GM12878 (cell line): ENCODE data around the gene OIT3. TPM values are rescaled to one million over a fixed set of nuclear protein-coding genes. Genes with fewer than 3 reads are reported as not detected.

Experiments used
- ATAC-seq: fragments of 200-7000 bp; cut with Tn5 transposase; 3 replicates; pipeline ENCODE4 v1.9.1; 2020; ENCODE audit warnings: mild to moderate bottlenecking, moderate library complexity
- BruUV-seq: library from RNA; stranded (reverse); fragments of 400-500 nt; replicated peaks from 2 replicates; lab custom pipeline; 2021; lab: Mats Ljungman, UMichigan
- CTCF ChIA-PET: fragments of 300-600 bp; sonication (Branson Sonifier 250); formaldehyde crosslinking; extraction: SDS; loops from one replicate; lab custom pipeline; 2021; ENCODE audit warnings: inconsistent platforms; lab: Yijun Ruan, JAX
- POLR2A ChIA-PET: fragments of 350-600 bp; formaldehyde crosslinking; extraction: SDS; loops from one replicate; lab custom pipeline; 2021; ENCODE audit warnings: inconsistent platforms; lab: Charles Lee
- RAD21 ChIA-PET: fragments of 300-600 bp; sonication (Branson Sonifier 250); formaldehyde crosslinking; loops from one replicate; lab custom pipeline; 2023; ENCODE audit warnings: antibody characterized with exemption; ENCODE audit not compliant: unreplicated experiment; lab: Charles Lee
- SMC1A ChIA-PET: fragments of 300-600 bp; sonication (Branson Sonifier 250); formaldehyde crosslinking; loops from one replicate; lab custom pipeline; 2023; ENCODE audit not compliant: unreplicated experiment, uncharacterized antibody; lab: Charles Lee
- DNase-seq: peaks from one replicate; pipeline ENCODE4 v3.0.0-alpha.2; 2011; ENCODE audit warnings: low read depth, low spot score
- FAIRE-seq: peaks from 3 replicates; lab custom pipeline; 2011; peaks lifted over from hg19 to GRCh38; lab: Jason Lieb, UNC
- H2AFZ ChIP-seq: 2 replicates; pipeline ENCODE4 v1.6.0; 2011; ENCODE audit warnings: low read depth, low read length, control low read depth; ENCODE audit not compliant: control insufficient read depth
- H3K27ac ChIP-seq: 2 replicates; pipeline ENCODE4 v1.5.1; 2011; ENCODE audit warnings: control low read depth; ENCODE audit not compliant: control insufficient read depth, insufficient read depth
- H3K27me3 ChIP-seq, 2 experiments: replicated peaks in 1 of 2; 2 replicates each; pipeline versions ENCODE4 v1.6.0 to v1.6.1; 2011; ENCODE audit warnings: low read length in 1 of 2; ENCODE audit not compliant: control insufficient read depth in 2 of 2, insufficient read depth in 2 of 2
- H3K36me3 ChIP-seq, 2 experiments: 2 replicates each; pipeline ENCODE4 v1.5.1; 2011; ENCODE audit warnings: low read length in 1 of 2; ENCODE audit not compliant: control insufficient read depth in 2 of 2, insufficient read depth in 2 of 2
- H3K4me1 ChIP-seq: 2 replicates; pipeline ENCODE4 v1.6.1; 2011; ENCODE audit warnings: mild to moderate bottlenecking, low read length, moderate library complexity, mixed read lengths; ENCODE audit not compliant: control insufficient read depth, insufficient read depth
- H3K4me2 ChIP-seq: 2 replicates; pipeline ENCODE4 v1.6.0; 2011; ENCODE audit warnings: control low read depth; ENCODE audit not compliant: control insufficient read depth, insufficient read depth
- H3K4me3 ChIP-seq: fragments of 200-600 bp; sonication (generic); 2 replicates; pipeline ENCODE4 v1.5.1; 2016
- H3K79me2 ChIP-seq: 2 replicates; pipeline ENCODE4 v1.6.0; 2011; ENCODE audit warnings: low read length; ENCODE audit not compliant: control insufficient read depth, insufficient read depth
- H3K9ac ChIP-seq: 2 replicates; pipeline ENCODE4 v1.8.0; 2011; ENCODE audit warnings: low read length, control low read depth, mixed read lengths; ENCODE audit not compliant: control insufficient read depth, insufficient read depth
- H3K9me3 ChIP-seq: replicated peaks from 3 replicates; pipeline ENCODE4 v1.5.1; 2011; ENCODE audit warnings: mild to moderate bottlenecking, low read length; ENCODE audit not compliant: control insufficient read depth, insufficient read depth
- H4K20me1 ChIP-seq: 2 replicates; pipeline ENCODE4 v1.6.0; 2011; ENCODE audit not compliant: control insufficient read depth, insufficient read depth
- POLR2AphosphoS5 ChIP-seq: IDR thresholded peaks from 2 replicates; pipeline ENCODE4 v1.6.1; 2011; ENCODE audit warnings: mild to moderate bottlenecking, low read length, inconsistent platforms
- POU2F2 ChIP-seq: IDR thresholded peaks from 3 replicates; pipeline ENCODE4 v1.6.1; 2011; ENCODE audit warnings: low read depth, mild to moderate bottlenecking, low read length, borderline replicate concordance
- RBBP5 ChIP-seq: fragments of 200-600 bp; sonication (generic); conservative IDR thresholded peaks from 2 replicates; pipeline ENCODE4 v1.6.1; 2016
- TARDBP ChIP-seq: IDR thresholded peaks from 2 replicates; pipeline ENCODE4 v1.6.1; 2016; ENCODE audit warnings: borderline replicate concordance
- WGBS: methylation state at CpG from one replicate; pipeline ENCODE4 v1.1.6; 2016; ENCODE audit warnings: low lambda C conversion rate; ENCODE audit not compliant: insufficient replicate concordance, insufficient coverage; ENCODE audit errors: missing lambda C conversion rate; 5-methylcytosine and 5-hydroxymethylcytosine counted together
- in situ Hi-C: fragments of 300-500 bp; cut with MboI; formaldehyde crosslinking; loops from 9 replicates; pipeline ENCODE4 v1.14.3; 2018; ENCODE audit warnings: mixed read lengths
- intact Hi-C: fragments of 100-400 bp; cut with micrococcal nuclease; formaldehyde crosslinking; loops from one replicate; pipeline ENCODE4 v1.14.2; 2022; ENCODE audit not compliant: unreplicated experiment
- polyA plus RNA-seq, 11 experiments: library from polyadenylated mRNA; depleted of rRNA in 4 of 11; unstranded in 6 of 11; stranded (reverse) in 5 of 11; fragments of >200 nt; fragmentation: Nextera tagmentation in 4 of 11; fragmentation: Illumina TruSeq in 1 of 11; extraction: Ambion mirVana in 4 of 11; extraction: Trizol in 1 of 11; gene quantifications; 1 replicate in 1 of 11; 2 replicates in 10 of 11; pipeline versions ENCODE4 v1.2.1 to v1.2.3, GENCODE V29; 2011 to 2016; ENCODE audit warnings: inconsistent platforms in 2 of 11, missing spikeins in 2 of 11, low read depth in 1 of 11
- total RNA-seq, 4 experiments: library from RNA; depleted of rRNA in 3 of 4; stranded (reverse); fragments of >200 nt in 3 of 4; fragmentation: Illumina TruSeq in 1 of 4; extraction: Trizol in 1 of 4; gene quantifications; 2 replicates each; pipeline versions ENCODE4 v1.2.1 to v1.2.3, GENCODE V29; 2013 to 2021

OIT3 gene
- total and polyA plus RNA-seq, 10 of the 15 experiments (the other 5 are each of a cell fraction or from before 2014, with no cell fraction given): not detected

DNA sequence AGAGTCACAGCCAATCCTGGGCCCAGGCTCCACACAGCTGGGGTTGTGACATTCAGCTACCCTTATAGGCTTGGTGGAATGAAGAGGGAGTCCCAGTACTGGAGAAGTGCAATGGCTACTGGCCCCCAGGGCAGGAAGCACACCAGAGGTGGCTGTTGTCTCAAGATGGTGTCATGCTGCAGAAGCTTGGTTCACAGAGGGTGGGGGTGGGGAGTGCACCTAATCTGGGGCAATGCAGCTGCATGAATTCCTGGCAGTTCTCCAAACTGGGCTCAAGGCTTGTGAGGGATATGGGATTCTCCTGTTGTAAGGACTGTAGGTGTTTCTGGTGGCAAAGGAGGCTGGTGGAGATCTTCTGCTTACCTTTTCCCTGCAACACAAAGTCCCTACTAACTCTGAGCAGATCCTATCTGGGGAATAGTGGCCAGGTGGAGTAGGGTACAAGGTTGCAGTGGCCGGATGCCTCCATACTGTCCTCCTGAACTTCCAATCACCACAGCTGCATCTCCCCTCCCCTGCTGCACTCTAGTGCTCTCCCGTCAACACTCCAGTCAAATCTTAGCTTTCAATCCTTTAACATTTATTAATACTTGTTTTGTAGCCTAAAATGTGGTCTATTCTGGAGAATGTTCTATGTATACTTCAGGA is 88.5 kb downstream of the OIT3 start:
- no peaks in the 10 kb centered on the region for H4K20me1 ChIP-seq
- no peak overlapping the region for H2AFZ ChIP-seq
- intact Hi-C loops: no loop called here
- no peaks in the 10 kb centered on the region; the same call in none of the 3 replicates for H3K9me3 ChIP-seq
- no peak overlapping the region for H3K4me2 ChIP-seq
- no TSS peak for BruUV-seq
- ATAC-seq: peak; percentile 41
- 93% methylated on average over 2 of the region's 2 CpGs for WGBS
- no peaks in the 10 kb centered on the region for H3K79me2 ChIP-seq
- no peak overlapping the region for H3K4me3 ChIP-seq
- H3K9ac ChIP-seq: no peak overlapping the region
- TF ChIP-seq RBBP5 (no peak), TARDBP (no peak), POU2F2 (0 out of 3 replicates have a peak, but pooled peaks have one; percentile 9), POLR2AphosphoS5 (peak; percentile 35; the same call in 1 of the 2 replicates)
- ChIA-PET CTCF (interaction anchor here (0.6 kb wide), 1 partner anchor 80 kb away, joined by 3 read pairs; no protein-coding TSS in a partner anchor), RAD21 (interaction anchor here (0.7 kb wide), 1 partner anchor 371 kb away, joined by 3 read pairs; no protein-coding TSS in a partner anchor), POLR2A (no interaction called here), SMC1A (interaction anchor here (1.2 kb wide), 1 partner anchor 8 kb away, joined by 3 read pairs; no protein-coding TSS in a partner anchor)
- no peak for FAIRE-seq
- no peak for DNase-seq
- H3K4me1 ChIP-seq: no peaks in the 10 kb centered on the region
- H3K27ac ChIP-seq: no peak overlapping the region
- in situ Hi-C loops: no loop called here
- no peaks in the 10 kb centered on the region for H3K27me3 ChIP-seq
- no peaks in the 10 kb centered on the region for H3K36me3 ChIP-seq

Other genes with a start within 250 kb of the OIT3 start
- gene MCU, start 201.6 kb upstream of the OIT3 start, total RNA-seq (2014; rRNA removed): 17.7 and 18.7 TPM in 2 replicates
- 14.8 and 16.5 TPM in 2 replicates for gene MCU, start 201.6 kb upstream of the OIT3 start, total RNA-seq (2014; rRNA removed; fragmentation: Illumina TruSeq; extraction: Trizol)
- gene MCU, start 201.6 kb upstream of the OIT3 start, total RNA-seq (2021): 17.3 and 18.2 TPM in 2 replicates
- 42.2 and 49.1 TPM in 2 replicates for gene MCU, start 201.6 kb upstream of the OIT3 start, polyA plus RNA-seq (2011; rRNA removed)
- gene MCU, start 201.6 kb upstream of the OIT3 start, polyA plus RNA-seq (2014; fragmentation: Illumina TruSeq; extraction: Trizol): 22.4 and 25.9 TPM in 2 replicates
- gene MCU, start 201.6 kb upstream of the OIT3 start, polyA plus RNA-seq (2014; fragmentation: Nextera tagmentation; extraction: Ambion mirVana): 1 to 10 TPM; 5.1 to 7.6 TPM
- gene MCU, start 201.6 kb upstream of the OIT3 start, polyA plus RNA-seq (2014; rRNA removed): 13.8 and 16.0 TPM in 2 replicates
- 10 to 100 TPM; 20.5 to 24.7 TPM for gene MCU, start 201.6 kb upstream of the OIT3 start, polyA plus RNA-seq (2016; fragmentation: Nextera tagmentation; extraction: Ambion mirVana)
- not detected in 2 replicates for gene PLA2G12B, start 61.1 kb downstream of the OIT3 start, total RNA-seq (2014; rRNA removed)
- not detected in 2 replicates for gene PLA2G12B, start 61.1 kb downstream of the OIT3 start, total RNA-seq (2014; rRNA removed; fragmentation: Illumina TruSeq; extraction: Trizol)
- gene PLA2G12B, start 61.1 kb downstream of the OIT3 start, total RNA-seq (2021): not detected in 2 replicates
- gene PLA2G12B, start 61.1 kb downstream of the OIT3 start, polyA plus RNA-seq (2011; rRNA removed): 0.17 TPM in 1 of 2 replicates, not detected in the other
- not detected in 2 replicates for gene PLA2G12B, start 61.1 kb downstream of the OIT3 start, polyA plus RNA-seq (2014; fragmentation: Illumina TruSeq; extraction: Trizol)
- gene PLA2G12B, start 61.1 kb downstream of the OIT3 start, polyA plus RNA-seq (2014; fragmentation: Nextera tagmentation; extraction: Ambion mirVana): not detected
- not detected in 2 replicates for gene PLA2G12B, start 61.1 kb downstream of the OIT3 start, polyA plus RNA-seq (2014; rRNA removed)
- not detected for gene PLA2G12B, start 61.1 kb downstream of the OIT3 start, polyA plus RNA-seq (2016; fragmentation: Nextera tagmentation; extraction: Ambion mirVana)
- 24.9 and 35.0 TPM in 2 replicates for gene P4HA1, start 203.1 kb downstream of the OIT3 start, total RNA-seq (2014; rRNA removed)
- 37.0 and 37.7 TPM in 2 replicates for gene P4HA1, start 203.1 kb downstream of the OIT3 start, total RNA-seq (2014; rRNA removed; fragmentation: Illumina TruSeq; extraction: Trizol)
- gene P4HA1, start 203.1 kb downstream of the OIT3 start, total RNA-seq (2021): 22.4 and 26.5 TPM in 2 replicates
- 160 and 283 TPM in 2 replicates for gene P4HA1, start 203.1 kb downstream of the OIT3 start, polyA plus RNA-seq (2011; rRNA removed)
- gene P4HA1, start 203.1 kb downstream of the OIT3 start, polyA plus RNA-seq (2014; fragmentation: Illumina TruSeq; extraction: Trizol): 23.3 and 28.2 TPM in 2 replicates
- gene P4HA1, start 203.1 kb downstream of the OIT3 start, polyA plus RNA-seq (2014; fragmentation: Nextera tagmentation; extraction: Ambion mirVana): 10 to 100 TPM; 15.0 to 17.6 TPM
- gene P4HA1, start 203.1 kb downstream of the OIT3 start, polyA plus RNA-seq (2014; rRNA removed): 13.5 and 16.0 TPM in 2 replicates
- gene P4HA1, start 203.1 kb downstream of the OIT3 start, polyA plus RNA-seq (2016; fragmentation: Nextera tagmentation; extraction: Ambion mirVana): 10 to 100 TPM; 31.4 to 37.4 TPM
- gene NUDT13, start 216.7 kb downstream of the OIT3 start, total RNA-seq (2014; rRNA removed): 1.0 and 1.5 TPM in 2 replicates
- 1.4 and 1.9 TPM in 2 replicates for gene NUDT13, start 216.7 kb downstream of the OIT3 start, total RNA-seq (2014; rRNA removed; fragmentation: Illumina TruSeq; extraction: Trizol)
- 0.72 and 0.88 TPM in 2 replicates for gene NUDT13, start 216.7 kb downstream of the OIT3 start, total RNA-seq (2021)
- 6.1 and 7.3 TPM in 2 replicates for gene NUDT13, start 216.7 kb downstream of the OIT3 start, polyA plus RNA-seq (2011; rRNA removed)
- 2.1 and 2.6 TPM in 2 replicates for gene NUDT13, start 216.7 kb downstream of the OIT3 start, polyA plus RNA-seq (2014; fragmentation: Illumina TruSeq; extraction: Trizol)
- gene NUDT13, start 216.7 kb downstream of the OIT3 start, polyA plus RNA-seq (2014; fragmentation: Nextera tagmentation; extraction: Ambion mirVana): 1 to 10 TPM; 1.5 to 2.6 TPM
- 1.4 and 2.6 TPM in 2 replicates for gene NUDT13, start 216.7 kb downstream of the OIT3 start, polyA plus RNA-seq (2014; rRNA removed)
- 1 to 10 TPM; 1.1 to 1.9 TPM for gene NUDT13, start 216.7 kb downstream of the OIT3 start, polyA plus RNA-seq (2016; fragmentation: Nextera tagmentation; extraction: Ambion mirVana)